Omental fat pad (tissue), 4 donors: ENCODE data around the gene CEBPA. TPM values are rescaled to one million over a fixed set of nuclear protein-coding genes. Genes with fewer than 3 reads are reported as not detected.

ENCODE experiments used
- ATAC-seq: fragments of 150-250 bp; one replicate; pipeline ENCODE4 v1.9.1; 2016; ENCODE audit warnings: mild to moderate bottlenecking, moderate library complexity; ENCODE audit not compliant: low FRiP score
- DNase-seq: peaks from one replicate; pipeline ENCODE4 v3.0.0-alpha.2; 2019; ENCODE audit warnings: low spot score
- total RNA-seq, 4 donors: library from RNA; depleted of rRNA; stranded (reverse); fragments of >200 nt; gene quantifications; one replicate each; pipeline ENCODE4 v1.1.0, GENCODE V29; 2016
- TF ChIP-seq, protein P1 (sequence below), 3 donors: fragments of 450-650 bp; IDR thresholded peaks; one replicate each; pipeline ENCODE4 v1.5.1; 2016 to 2017; ENCODE audit warnings: antibody characterized with exemption in 3 of 3, mild to moderate bottlenecking in 3 of 3, moderate library complexity in 2 of 3

CEBPA gene
- total RNA-seq, 4 donors from 2014 or later = 100 to 567 (median 166) TPM

DNA sequence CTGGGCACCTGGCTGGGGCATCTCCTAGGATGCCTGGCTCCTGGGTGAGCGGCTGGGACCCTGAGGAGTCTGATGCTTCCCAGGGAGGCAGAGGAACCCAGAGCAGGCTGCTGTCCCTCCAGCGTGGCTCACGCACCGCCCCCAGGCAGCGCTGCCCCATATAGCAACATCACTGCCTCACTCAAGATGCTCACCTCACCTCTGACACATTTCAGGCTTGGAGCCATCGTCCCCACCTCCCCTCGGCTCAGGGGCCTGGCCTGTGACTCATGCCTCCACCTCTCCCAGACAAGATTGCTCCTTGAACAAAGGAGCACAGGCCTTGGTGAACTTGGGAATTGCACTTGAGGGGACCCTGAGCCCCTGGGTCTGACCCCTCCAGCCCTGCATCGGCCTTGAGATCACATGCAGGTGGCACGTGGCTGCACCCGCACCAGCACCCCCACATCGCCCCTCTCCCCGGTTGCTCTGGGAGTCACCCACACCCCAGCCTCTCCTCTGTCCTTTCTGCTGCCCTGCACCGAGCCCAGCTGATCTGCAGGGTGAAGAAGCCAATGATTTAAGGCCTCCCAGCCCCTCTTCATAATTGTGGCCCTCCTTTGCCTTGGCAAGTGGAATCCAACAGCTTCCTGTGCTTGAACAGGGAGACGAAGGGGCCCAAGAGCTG lies 11.2 kb downstream of the CEBPA start:
- no peak for DNase-seq
- TF ChIP-seq, protein P1, sequence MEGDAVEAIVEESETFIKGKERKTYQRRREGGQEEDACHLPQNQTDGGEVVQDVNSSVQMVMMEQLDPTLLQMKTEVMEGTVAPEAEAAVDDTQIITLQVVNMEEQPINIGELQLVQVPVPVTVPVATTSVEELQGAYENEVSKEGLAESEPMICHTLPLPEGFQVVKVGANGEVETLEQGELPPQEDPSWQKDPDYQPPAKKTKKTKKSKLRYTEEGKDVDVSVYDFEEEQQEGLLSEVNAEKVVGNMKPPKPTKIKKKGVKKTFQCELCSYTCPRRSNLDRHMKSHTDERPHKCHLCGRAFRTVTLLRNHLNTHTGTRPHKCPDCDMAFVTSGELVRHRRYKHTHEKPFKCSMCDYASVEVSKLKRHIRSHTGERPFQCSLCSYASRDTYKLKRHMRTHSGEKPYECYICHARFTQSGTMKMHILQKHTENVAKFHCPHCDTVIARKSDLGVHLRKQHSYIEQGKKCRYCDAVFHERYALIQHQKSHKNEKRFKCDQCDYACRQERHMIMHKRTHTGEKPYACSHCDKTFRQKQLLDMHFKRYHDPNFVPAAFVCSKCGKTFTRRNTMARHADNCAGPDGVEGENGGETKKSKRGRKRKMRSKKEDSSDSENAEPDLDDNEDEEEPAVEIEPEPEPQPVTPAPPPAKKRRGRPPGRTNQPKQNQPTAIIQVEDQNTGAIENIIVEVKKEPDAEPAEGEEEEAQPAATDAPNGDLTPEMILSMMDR (IDR thresholded peaks at IDR 0.05) = no peak
- ATAC-seq = no peak

DNA sequence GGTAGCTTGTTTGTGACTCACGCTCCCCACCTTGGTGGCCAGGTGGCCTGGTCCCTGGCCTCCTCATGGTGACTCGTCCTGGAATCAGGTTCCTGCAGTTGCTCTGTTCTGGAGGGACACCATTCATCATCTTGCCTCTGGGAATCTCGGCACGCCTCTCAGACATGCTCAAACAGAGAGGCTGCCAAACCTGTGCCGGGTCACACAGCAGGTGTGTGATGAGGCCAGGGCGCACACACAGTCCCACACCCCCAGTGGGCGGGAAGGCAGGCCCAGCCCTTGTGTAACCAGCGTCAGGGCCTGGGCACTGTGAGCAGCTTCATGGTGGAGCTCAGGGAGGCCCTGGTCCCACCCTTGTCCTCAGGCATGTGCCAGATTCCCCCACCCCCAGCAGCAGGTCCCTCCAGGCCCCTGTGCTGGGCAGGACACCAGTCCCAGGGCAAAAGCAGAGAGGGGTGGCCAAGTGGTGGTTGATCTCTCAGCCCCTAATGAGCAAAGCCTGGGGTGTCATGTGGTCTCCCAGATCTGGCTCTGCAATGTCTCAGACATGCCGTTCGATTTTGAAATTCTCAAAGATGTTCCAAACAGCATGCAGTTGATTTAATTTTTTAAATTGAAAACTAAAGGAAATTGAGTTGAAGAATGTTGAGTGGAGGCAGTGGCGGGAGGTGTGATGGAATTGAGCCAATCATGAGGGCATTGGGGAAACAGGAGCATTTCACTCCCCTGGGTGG lies 12.1 kb downstream of the CEBPA start:
- ATAC-seq = no peak
- DNase-seq = no peak
- TF ChIP-seq, protein P1 (IDR thresholded peaks at IDR 0.05) = no peak

DNA sequence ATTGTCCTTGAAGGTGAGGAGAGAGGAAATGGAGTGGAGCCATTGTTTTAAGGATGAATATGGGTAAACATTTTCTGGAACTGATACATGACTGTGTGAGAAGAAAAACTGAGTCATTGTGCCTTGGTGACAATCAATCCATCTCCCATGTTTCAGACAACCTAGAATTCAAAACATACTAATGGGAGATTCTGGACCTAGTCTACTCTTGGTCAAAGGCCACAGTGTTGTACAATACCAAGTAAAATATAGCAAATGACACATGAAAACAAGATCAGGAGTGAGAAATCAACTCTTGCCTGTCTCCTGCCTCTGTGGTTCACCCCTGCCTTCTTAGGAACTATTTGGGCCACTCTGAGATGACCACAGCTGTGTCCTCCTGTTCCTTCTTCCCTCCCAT lies 13.1 kb downstream of the CEBPA start:
- TF ChIP-seq, protein P1 (IDR thresholded peaks at IDR 0.05) = no peak
- DNase-seq = no peak
- no peak for ATAC-seq

DNA sequence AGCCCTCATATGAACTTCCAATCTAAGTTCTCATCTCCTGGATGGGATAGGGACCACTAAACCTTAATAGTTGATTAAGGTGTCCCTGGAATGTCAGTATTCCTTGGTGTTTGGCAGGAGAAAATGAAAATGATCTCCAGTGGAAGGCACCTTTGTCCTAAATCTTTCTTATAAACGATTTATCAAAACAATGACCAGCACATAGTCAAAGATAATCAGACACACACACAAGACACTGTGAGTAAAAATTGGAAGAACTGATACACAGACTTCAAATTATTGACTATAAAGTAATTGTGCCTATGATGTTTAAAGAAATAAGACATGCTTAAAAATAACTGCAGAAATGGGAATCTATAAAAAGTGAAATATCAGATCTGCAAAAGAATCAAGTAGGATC lies 13.7 kb downstream of the CEBPA start:
- DNase-seq (no peak), ATAC-seq (no peak)
- TF ChIP-seq, protein P1 (IDR thresholded peaks at IDR 0.05) = no peak

DNA sequence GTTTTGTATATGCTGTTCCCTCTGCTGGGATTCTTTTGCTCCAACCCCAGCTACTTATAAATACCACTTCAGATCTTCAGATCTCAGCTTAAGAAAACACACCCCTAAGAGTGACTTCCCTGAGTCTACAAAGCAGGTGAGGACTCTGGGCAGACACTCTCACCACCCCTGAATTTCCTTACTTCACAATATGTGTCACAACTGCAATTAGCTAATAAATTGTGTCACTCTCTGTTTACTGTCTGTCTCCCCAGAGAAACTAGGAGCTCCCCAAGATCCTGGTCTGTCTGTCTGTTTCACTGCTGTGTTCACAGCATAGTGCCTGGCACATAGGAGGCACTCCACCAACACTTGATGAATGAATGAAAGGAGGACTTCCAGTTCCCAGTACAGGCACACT lies 14.4 kb downstream of the CEBPA start:
- no peak for DNase-seq
- TF ChIP-seq, protein P1 (IDR thresholded peaks at IDR 0.05) = no peak
- ATAC-seq = no peak

DNA sequence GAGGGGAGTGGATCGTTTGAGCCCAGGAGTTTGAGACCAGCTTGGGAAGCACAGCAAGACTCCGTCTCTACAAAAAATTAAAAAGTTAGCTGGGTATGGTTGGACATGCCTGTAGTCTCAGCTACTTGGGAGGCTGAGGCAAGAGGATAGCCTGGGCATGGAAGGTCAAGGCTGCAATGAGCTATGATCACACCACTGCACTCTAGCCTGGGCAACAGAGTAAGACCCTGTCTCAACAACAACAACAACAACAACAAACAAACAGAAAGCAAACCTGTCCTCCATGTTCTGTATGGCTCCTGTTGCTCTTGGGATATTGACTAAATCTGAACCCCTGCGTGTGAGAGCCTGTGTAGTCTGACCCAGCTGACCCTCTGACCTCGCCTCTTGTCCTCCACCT lies 14.9 kb downstream of the CEBPA start:
- no peak for DNase-seq
- TF ChIP-seq, protein P1 (IDR thresholded peaks at IDR 0.05) = no peak
- ATAC-seq = no peak

DNA sequence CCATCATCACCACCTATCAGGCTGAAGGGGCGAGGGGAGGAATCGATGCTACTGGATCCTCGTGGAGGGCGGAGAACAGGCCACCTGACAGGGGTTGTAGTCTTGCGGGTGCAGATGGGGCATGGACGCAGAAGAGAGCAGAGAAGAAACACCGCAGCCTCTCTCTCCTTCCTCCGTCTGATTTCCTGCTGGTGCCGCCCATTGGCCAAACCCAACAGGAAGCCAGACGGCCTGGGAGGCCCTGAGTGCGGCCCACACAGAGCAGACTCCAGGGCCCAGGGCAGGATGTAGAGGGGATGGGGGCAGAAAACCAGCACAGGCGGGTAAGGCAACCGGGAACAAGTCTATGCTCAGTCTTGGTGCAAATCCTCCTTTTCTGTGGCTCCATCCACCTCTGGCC lies 15.4 kb downstream of the CEBPA start:
- TF ChIP-seq, protein P1 (IDR thresholded peaks at IDR 0.05) = no peak
- DNase-seq (no peak), ATAC-seq (no peak)
